ENCODE data around the gene RNU5B-1.

Gene RNU5B-1

DNA sequence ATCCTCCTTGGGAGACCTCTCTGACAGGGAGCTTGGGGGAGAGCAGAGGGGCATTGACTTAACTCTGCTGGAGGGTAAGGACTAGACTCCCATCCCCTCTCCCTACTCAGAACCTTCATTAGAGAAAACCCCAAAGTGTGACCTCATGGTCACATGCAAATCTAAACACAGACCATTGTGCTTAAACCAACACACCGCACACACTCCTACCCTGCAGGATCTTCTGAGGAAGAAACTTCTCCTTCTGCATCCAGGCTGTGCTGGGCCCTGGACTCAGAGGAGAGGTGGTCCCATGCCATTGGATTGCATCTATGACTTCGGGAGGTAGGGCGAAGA is 17.0 kb upstream of the RNU5B-1 start:
- no peak for TF ChIP-seq CTCF (IDR thresholded peaks at IDR 0.05; ENCODE audit: control insufficient read depth, insufficient read depth, low read depth, low read length, missing control alignments)
- no peak for DNase-seq (ENCODE audit: low read depth)
- H3K4me3 ChIP-seq (ENCODE audit: control insufficient read depth, low read depth, low read length): no peak overlapping the region

- H3K4me3 ChIP-seq (ENCODE audit: control insufficient read depth, low read depth, low read length): no peak overlapping the region
- DNase-seq (ENCODE audit: low read depth): no peak
- no peak for TF ChIP-seq CTCF (IDR thresholded peaks at IDR 0.05; ENCODE audit: control insufficient read depth, insufficient read depth, low read depth, low read length, missing control alignments)
Measured at GRCh38 chr15:65289261-65289854, 15.1 kb upstream of the RNU5B-1 start.

GRCh38 chr15:65290228-65290627 is 14.2 kb upstream of the RNU5B-1 start:
- DNase-seq (ENCODE audit: low read depth): no peak
- no peak for TF ChIP-seq CTCF (IDR thresholded peaks at IDR 0.05; ENCODE audit: control insufficient read depth, insufficient read depth, low read depth, low read length, missing control alignments)

GRCh38 chr15:65292938-65293518 is 11.4 kb upstream of the RNU5B-1 start:
- no peak overlapping the region for H3K4me3 ChIP-seq (ENCODE audit: control insufficient read depth, low read depth, low read length)
- no peak for DNase-seq (ENCODE audit: low read depth)

More at GRCh38 chr15:65290228-65290627, 14.2 kb upstream of the RNU5B-1 start:
- no peak overlapping the region for H3K4me3 ChIP-seq (ENCODE audit: control insufficient read depth, low read depth, low read length)

GRCh38 chr15:65298731-65299130 is 5.7 kb upstream of the RNU5B-1 start:
- H3K4me3 ChIP-seq (ENCODE audit: control insufficient read depth, low read depth, low read length): no peak overlapping the region
- TF ChIP-seq CTCF (IDR thresholded peaks at IDR 0.05; ENCODE audit: control insufficient read depth, insufficient read depth, low read depth, low read length, missing control alignments): no peak
- DNase-seq (ENCODE audit: low read depth): no peak

More at GRCh38 chr15:65292938-65293518, 11.4 kb upstream of the RNU5B-1 start:
- TF ChIP-seq CTCF (IDR thresholded peaks at IDR 0.05; ENCODE audit: control insufficient read depth, insufficient read depth, low read depth, low read length, missing control alignments): no peak

- H3K4me3 ChIP-seq (ENCODE audit: control insufficient read depth, low read depth, low read length): no peak overlapping the region
- TF ChIP-seq CTCF (IDR thresholded peaks at IDR 0.05; ENCODE audit: control insufficient read depth, insufficient read depth, low read depth, low read length, missing control alignments): no peak
- DNase-seq (ENCODE audit: low read depth): no peak
Measured at GRCh38 chr15:65300924-65301441, 3.5 kb upstream of the RNU5B-1 start.

Measured in AG09309 (cell line).